ENCODE results near the gene SPATA20. TPM values are rescaled to one million over a fixed set of nuclear protein-coding genes. Genes with fewer than 3 reads are reported as not detected.
A peak's percentile ranks its signal among the peaks of the same experiment; 100 is the strongest.

The SPATA20 gene
- total and polyA plus RNA-seq, 2 of the 13 experiments (the other 11 are each of a cell fraction or from before 2014, with no cell fraction given), result 36.1 to 64.8 TPM

DNA sequence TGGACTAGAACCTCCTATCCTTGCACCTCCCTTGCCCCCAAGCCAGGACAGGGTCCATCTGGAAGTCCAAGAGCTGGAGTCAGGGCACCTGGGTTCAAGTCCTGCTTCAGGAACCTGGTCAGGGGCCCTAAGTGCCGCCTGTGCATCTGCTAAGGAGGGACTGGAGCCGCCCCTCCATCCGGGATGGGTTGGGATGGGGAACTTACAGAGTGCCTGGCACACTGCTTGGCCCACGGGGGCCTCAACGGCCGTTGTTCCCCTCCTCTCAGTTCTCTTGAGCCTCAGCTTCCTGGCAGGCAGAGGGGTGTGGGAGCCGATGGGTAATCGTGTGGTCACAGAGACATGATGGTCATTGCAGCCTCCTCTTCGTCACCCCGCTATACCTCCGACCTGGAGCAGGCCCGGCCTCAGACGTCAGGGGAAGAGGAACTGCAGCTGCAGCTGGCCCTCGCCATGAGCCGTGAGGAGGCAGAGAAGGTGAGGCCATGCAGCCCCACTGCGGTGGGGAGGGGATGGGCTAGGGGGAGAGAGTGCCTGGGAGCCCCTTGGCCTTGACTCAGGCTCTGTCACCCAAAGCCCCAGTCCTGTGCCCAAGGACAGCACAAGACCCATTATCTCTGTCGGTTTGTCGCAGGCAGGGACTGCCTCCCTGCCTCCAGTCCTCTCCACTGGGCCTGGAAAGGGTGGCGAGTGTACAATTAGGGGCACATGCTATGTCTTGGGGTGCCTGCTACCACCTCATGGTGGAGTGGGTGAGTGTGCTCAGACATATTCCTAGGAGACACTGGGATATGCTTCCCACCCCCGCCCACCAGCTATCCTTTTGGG, 9.0 kb upstream of the SPATA20 start (continued):
- TF ChIP-seq, protein P1, sequence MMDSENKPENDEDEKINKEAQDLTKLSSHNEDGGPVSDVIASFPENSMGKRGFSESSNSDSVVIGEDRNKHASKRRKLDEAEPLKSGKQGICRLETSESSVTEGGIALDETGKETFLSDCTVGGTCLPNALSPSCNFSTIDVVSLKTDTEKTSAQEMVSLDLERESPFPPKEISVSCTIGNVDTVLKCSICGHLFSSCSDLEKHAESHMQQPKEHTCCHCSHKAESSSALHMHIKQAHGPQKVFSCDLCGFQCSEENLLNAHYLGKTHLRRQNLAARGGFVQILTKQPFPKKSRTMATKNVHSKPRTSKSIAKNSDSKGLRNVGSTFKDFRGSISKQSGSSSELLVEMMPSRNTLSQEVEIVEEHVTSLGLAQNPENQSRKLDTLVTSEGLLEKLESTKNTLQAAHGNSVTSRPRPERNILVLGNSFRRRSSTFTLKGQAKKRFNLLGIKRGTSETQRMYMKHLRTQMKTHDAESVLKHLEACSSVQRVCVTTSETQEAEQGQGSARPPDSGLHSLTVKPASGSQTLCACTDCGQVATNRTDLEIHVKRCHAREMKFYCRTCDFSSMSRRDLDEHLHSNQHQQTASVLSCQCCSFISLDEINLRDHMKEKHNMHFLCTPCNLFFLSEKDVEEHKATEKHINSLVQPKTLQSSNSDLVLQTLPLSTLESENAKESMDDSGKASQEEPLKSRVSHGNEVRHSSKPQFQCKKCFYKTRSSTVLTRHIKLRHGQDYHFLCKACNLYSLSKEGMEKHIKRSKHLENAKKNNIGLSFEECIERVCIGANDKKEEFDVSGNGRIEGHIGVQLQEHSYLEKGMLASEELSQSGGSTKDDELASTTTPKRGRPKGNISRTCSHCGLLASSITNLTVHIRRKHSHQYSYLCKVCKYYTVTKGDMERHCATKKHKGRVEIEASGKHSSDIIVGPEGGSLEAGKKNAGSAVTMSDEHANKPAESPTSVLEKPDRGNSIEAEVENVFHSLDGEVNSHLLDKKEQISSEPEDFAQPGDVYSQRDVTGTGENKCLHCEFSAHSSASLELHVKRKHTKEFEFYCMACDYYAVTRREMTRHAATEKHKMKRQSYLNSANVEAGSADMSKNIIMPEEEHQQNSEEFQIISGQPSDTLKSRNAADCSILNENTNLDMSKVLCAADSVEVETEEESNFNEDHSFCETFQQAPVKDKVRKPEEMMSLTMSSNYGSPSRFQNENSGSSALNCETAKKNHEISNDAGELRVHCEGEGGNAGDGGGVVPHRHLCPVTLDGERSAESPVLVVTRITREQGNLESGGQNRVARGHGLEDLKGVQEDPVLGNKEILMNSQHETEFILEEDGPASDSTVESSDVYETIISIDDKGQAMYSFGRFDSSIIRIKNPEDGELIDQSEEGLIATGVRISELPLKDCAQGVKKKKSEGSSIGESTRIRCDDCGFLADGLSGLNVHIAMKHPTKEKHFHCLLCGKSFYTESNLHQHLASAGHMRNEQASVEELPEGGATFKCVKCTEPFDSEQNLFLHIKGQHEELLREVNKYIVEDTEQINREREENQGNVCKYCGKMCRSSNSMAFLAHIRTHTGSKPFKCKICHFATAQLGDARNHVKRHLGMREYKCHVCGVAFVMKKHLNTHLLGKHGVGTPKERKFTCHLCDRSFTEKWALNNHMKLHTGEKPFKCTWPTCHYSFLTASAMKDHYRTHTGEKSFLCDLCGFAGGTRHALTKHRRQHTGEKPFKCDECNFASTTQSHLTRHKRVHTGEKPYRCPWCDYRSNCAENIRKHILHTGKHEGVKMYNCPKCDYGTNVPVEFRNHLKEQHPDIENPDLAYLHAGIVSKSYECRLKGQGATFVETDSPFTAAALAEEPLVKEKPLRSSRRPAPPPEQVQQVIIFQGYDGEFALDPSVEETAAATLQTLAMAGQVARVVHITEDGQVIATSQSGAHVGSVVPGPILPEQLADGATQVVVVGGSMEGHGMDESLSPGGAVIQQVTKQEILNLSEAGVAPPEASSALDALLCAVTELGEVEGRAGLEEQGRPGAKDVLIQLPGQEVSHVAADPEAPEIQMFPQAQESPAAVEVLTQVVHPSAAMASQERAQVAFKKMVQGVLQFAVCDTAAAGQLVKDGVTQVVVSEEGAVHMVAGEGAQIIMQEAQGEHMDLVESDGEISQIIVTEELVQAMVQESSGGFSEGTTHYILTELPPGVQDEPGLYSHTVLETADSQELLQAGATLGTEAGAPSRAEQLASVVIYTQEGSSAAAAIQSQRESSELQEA (CRISPR knock-in tag; IDR thresholded peaks at IDR 0.05; ENCODE audit: not compliant biosample characterization), result peak; percentile 71
- TF ChIP-seq, protein P2, sequence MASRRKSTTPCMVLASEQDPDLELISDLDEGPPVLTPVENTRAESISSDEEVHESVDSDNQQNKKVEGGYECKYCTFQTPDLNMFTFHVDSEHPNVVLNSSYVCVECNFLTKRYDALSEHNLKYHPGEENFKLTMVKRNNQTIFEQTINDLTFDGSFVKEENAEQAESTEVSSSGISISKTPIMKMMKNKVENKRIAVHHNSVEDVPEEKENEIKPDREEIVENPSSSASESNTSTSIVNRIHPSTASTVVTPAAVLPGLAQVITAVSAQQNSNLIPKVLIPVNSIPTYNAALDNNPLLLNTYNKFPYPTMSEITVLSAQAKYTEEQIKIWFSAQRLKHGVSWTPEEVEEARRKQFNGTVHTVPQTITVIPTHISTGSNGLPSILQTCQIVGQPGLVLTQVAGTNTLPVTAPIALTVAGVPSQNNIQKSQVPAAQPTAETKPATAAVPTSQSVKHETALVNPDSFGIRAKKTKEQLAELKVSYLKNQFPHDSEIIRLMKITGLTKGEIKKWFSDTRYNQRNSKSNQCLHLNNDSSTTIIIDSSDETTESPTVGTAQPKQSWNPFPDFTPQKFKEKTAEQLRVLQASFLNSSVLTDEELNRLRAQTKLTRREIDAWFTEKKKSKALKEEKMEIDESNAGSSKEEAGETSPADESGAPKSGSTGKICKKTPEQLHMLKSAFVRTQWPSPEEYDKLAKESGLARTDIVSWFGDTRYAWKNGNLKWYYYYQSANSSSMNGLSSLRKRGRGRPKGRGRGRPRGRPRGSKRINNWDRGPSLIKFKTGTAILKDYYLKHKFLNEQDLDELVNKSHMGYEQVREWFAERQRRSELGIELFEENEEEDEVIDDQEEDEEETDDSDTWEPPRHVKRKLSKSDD (CRISPR knock-in tag; IDR thresholded peaks at IDR 0.05; ENCODE audit: low read depth), result 0 out of 2 replicates have a peak, but pooled peaks have one; percentile 21

Data from HepG2 (cell line).